ENCODE data around the gene PBLD. TPM values are rescaled to one million over a fixed set of nuclear protein-coding genes. Genes with fewer than 3 reads are reported as not detected.

Gene PBLD
- total RNA-seq, 1 experiment from 2014 or later, result 3.5 TPM

DNA sequence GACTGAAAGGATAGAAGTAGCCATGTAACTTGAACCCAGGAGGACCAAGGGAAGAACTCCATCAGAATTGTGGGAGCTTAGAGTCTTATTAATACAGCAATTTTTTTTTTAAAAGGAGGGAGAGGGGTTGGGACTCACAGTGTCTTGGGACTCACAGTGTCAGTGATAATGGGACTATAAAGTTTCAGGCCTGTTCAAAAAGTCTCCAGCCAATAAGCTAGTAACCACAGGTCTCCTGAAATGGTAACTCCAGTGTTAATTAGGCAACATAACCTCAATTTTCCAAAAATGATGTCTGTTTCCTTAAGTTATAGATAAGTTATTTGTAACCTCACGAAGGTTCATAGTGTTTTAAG, 3.2 kb downstream of the PBLD start:
- H3K23me2 ChIP-seq (ENCODE audit: insufficient read length, low read depth, low read length, poor library complexity, severe bottlenecking), result peaks cover 10% of the 10 kb centered on the region
- DNase-seq, result no peak
- H3K23ac ChIP-seq (ENCODE audit: insufficient read length, low read depth, low read length), result no peak overlapping the region
- TF ChIP-seq, protein P1, sequence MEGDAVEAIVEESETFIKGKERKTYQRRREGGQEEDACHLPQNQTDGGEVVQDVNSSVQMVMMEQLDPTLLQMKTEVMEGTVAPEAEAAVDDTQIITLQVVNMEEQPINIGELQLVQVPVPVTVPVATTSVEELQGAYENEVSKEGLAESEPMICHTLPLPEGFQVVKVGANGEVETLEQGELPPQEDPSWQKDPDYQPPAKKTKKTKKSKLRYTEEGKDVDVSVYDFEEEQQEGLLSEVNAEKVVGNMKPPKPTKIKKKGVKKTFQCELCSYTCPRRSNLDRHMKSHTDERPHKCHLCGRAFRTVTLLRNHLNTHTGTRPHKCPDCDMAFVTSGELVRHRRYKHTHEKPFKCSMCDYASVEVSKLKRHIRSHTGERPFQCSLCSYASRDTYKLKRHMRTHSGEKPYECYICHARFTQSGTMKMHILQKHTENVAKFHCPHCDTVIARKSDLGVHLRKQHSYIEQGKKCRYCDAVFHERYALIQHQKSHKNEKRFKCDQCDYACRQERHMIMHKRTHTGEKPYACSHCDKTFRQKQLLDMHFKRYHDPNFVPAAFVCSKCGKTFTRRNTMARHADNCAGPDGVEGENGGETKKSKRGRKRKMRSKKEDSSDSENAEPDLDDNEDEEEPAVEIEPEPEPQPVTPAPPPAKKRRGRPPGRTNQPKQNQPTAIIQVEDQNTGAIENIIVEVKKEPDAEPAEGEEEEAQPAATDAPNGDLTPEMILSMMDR (conservative IDR thresholded peaks at IDR 0.05), result no peak
- H4K91ac ChIP-seq (ENCODE audit: insufficient read length, low read depth, low read length), result no peak overlapping the region
- no peak overlapping the region for H3K4ac ChIP-seq (ENCODE audit: low read depth, low read length)
- Mint-ChIP-seq H3K27me3 (ENCODE audit: low read depth) (peaks cover 2% of the 10 kb centered on the region), H3K4me3 (no peak overlapping the region), H3K36me3 (ENCODE audit: insufficient read depth in 1 of 3, low read depth in 3 of 3) (peaks cover 15 to 19% (median 16%) of the 10 kb centered on the region in 3 experiments), H3K27ac (no peak overlapping the region; a peak in 1 of 7 replicates), H3K9me3 (peaks cover 0 to 7% of the 10 kb centered on the region in 2 experiments; a peak in 2 of 5 replicates), H3K4me1 (peaks cover 19 to 24% of the 10 kb centered on the region in 2 experiments)
- no peak overlapping the region for H3K14ac ChIP-seq (ENCODE audit: insufficient read depth, low read length)
- no peak overlapping the region for H3K18ac ChIP-seq (ENCODE audit: insufficient read length, low read depth, low read length)
- H2AK5ac ChIP-seq (ENCODE audit: insufficient read length, low read length), result no peak overlapping the region
- no peak overlapping the region for H2BK15ac ChIP-seq (ENCODE audit: low read depth, low read length)
- WGBS (ENCODE audit: extremely low coverage, insufficient read length, low lambda C conversion rate), result no CpG with 5 or more reads among the region's 1 CpG
- no peak overlapping the region for H2AFZ ChIP-seq (ENCODE audit: low read length)
- no peak overlapping the region for H3K56ac ChIP-seq (ENCODE audit: insufficient read length, low read depth, low read length)
- H4K20me1 ChIP-seq (ENCODE audit: control insufficient read depth, insufficient read depth, insufficient read length), result no peaks in the 10 kb centered on the region
- H4K8ac ChIP-seq (replicated peaks; ENCODE audit: insufficient read length, low read depth, low read length), result no peak overlapping the region
- no peak overlapping the region for H2BK120ac ChIP-seq (ENCODE audit: low read depth, low read length, poor library complexity, severe bottlenecking)
- H3K9ac ChIP-seq (ENCODE audit: extremely low read depth, insufficient read length, low read length), result no peak overlapping the region
- no peaks in the 10 kb centered on the region for H3K27me3 ChIP-seq (ENCODE audit: insufficient read depth, low read length)
- H3K79me1 ChIP-seq (ENCODE audit: insufficient read depth, low read depth, low read length, poor library complexity, severe bottlenecking), result no peaks in the 10 kb centered on the region
- H3K27ac ChIP-seq (ENCODE audit: insufficient read length, low read depth, low read length), result no peak overlapping the region
- H3K4me1 ChIP-seq (ENCODE audit: insufficient read depth, low read length), result no peaks in the 10 kb centered on the region
- no peak overlapping the region for H4K5ac ChIP-seq (ENCODE audit: insufficient read length, low read depth, low read length)
- H2BK12ac ChIP-seq (ENCODE audit: insufficient read length, low read depth, low read length), result no peak overlapping the region
- no peaks in the 10 kb centered on the region for H3K9me3 ChIP-seq (ENCODE audit: control insufficient read depth, low read depth, low read length)
- no peak overlapping the region for H2BK20ac ChIP-seq (ENCODE audit: low read depth, low read length, poor library complexity, severe bottlenecking)
- H3K79me2 ChIP-seq (ENCODE audit: insufficient read depth, low read length), result peaks cover 15% of the 10 kb centered on the region
- H3K4me2 ChIP-seq (ENCODE audit: insufficient read depth, insufficient read length, low read length), result no peak overlapping the region
- H2BK5ac ChIP-seq (ENCODE audit: insufficient read length, low read length), result no peak overlapping the region
- H3T11ph ChIP-seq (ENCODE audit: low read length), result no peak overlapping the region
